WTC11 (cell line): ENCODE measurements around the gene CDK16. TPM values are rescaled to one million over a fixed set of nuclear protein-coding genes. Genes with fewer than 3 reads are reported as not detected.

Source experiments
- ATAC-seq: fragments of 200-7000 bp; cut with Tn5 transposase; 2 replicates; pipeline ENCODE4 v1.10.0; 2021; ENCODE audit warnings: mild to moderate bottlenecking, moderate library complexity
- CTCF ChIA-PET: fragments of 300-600 bp; sonication (Branson Sonifier 250); formaldehyde crosslinking; loops from one replicate; lab custom pipeline; 2021; ENCODE audit warnings: antibody characterized with exemption; lab: Charles Lee
- POLR2A ChIA-PET: fragments of 350-600 bp; sonication (Branson Sonifier 250); formaldehyde crosslinking; loops from one replicate; lab custom pipeline; 2021; ENCODE audit warnings: antibody characterized with exemption; lab: Charles Lee
- DNase-seq: peaks from one replicate; pipeline ENCODE4 v3.0.0; 2021; ENCODE audit warnings: low spot score
- H3K27ac Mint-ChIP-seq: 2 replicates; pipeline ENCODE4 v1.8.0; 2021; ENCODE audit warnings: mixed read lengths
- H3K27me3 Mint-ChIP-seq: 2 replicates; pipeline ENCODE4 v1.8.0; 2021; ENCODE audit warnings: low read depth, mild to moderate bottlenecking, moderate library complexity, mixed read lengths
- H3K36me3 Mint-ChIP-seq: 2 replicates; pipeline ENCODE4 v1.8.0; 2021; ENCODE audit warnings: mixed read lengths
- H3K4me1 Mint-ChIP-seq: 2 replicates; pipeline ENCODE4 v1.8.0; 2022; ENCODE audit warnings: mixed read lengths
- H3K4me3 Mint-ChIP-seq: 2 replicates; pipeline ENCODE4 v1.8.0; 2021; ENCODE audit warnings: mild to moderate bottlenecking, moderate library complexity, mixed read lengths
- H3K9me3 Mint-ChIP-seq: 2 replicates; pipeline ENCODE4 v1.8.0; 2021; ENCODE audit warnings: mixed read lengths
- ATF6 ChIP-seq: sonication (generic); formaldehyde crosslinking; IDR thresholded peaks from 2 replicates; pipeline ENCODE4 v1.8.1; 2023; ENCODE audit warnings: mild to moderate bottlenecking, missing genetic modification reagents
- CBFB ChIP-seq: sonication (generic); formaldehyde crosslinking; IDR thresholded peaks from 2 replicates; pipeline ENCODE4 v1.8.1; 2022; ENCODE audit warnings: mild to moderate bottlenecking, low read depth, missing genetic modification reagents
- CREM ChIP-seq: sonication (generic); formaldehyde crosslinking; IDR thresholded peaks from 2 replicates; pipeline ENCODE4 v1.8.1; 2022; ENCODE audit warnings: mild to moderate bottlenecking, missing genetic modification reagents, moderate library complexity
- FOXJ3 ChIP-seq: sonication (generic); formaldehyde crosslinking; IDR thresholded peaks from 2 replicates; pipeline ENCODE4 v1.9.0; 2021; ENCODE audit warnings: missing genetic modification reagents, mild to moderate bottlenecking, borderline replicate concordance
- HMGXB4 ChIP-seq: sonication (generic); formaldehyde crosslinking; IDR thresholded peaks from 2 replicates; pipeline ENCODE4 v1.8.1; 2023; ENCODE audit warnings: mild to moderate bottlenecking, moderate library complexity, missing genetic modification reagents
- MXD4 ChIP-seq: fragments of 250-450 bp; sonication (Bioruptor Pico); IDR thresholded peaks from 2 replicates; pipeline ENCODE4 v1.8.0; 2021; ENCODE audit warnings: mild to moderate bottlenecking, moderate library complexity, borderline replicate concordance
- NFYB ChIP-seq: sonication (generic); formaldehyde crosslinking; conservative IDR thresholded peaks from 2 replicates; pipeline ENCODE4 v1.8.0; 2022; ENCODE audit warnings: low read depth, missing genetic modification reagents
- OVOL2 ChIP-seq: fragments of 250-450 bp; sonication (Bioruptor Pico); IDR thresholded peaks from 2 replicates; pipeline ENCODE4 v1.9.0; 2021; ENCODE audit warnings: mild to moderate bottlenecking, borderline replicate concordance
- RELA ChIP-seq: sonication (generic); formaldehyde crosslinking; IDR thresholded peaks from 2 replicates; pipeline ENCODE4 v1.8.1; 2022; ENCODE audit warnings: missing genetic modification reagents, mild to moderate bottlenecking, borderline replicate concordance
- SOX15 ChIP-seq: fragments of 250-450 bp; sonication (Bioruptor Pico); IDR thresholded peaks from 2 replicates; pipeline ENCODE4 v1.9.0; 2021; ENCODE audit warnings: mild to moderate bottlenecking
- SP1 ChIP-seq: sonication (generic); formaldehyde crosslinking; conservative IDR thresholded peaks from 2 replicates; pipeline ENCODE4 v1.8.1; 2022; ENCODE audit warnings: missing genetic modification reagents
- TCF7 ChIP-seq: sonication (generic); formaldehyde crosslinking; IDR thresholded peaks from 2 replicates; pipeline ENCODE4 v1.8.0; 2022; ENCODE audit warnings: mild to moderate bottlenecking, low read depth, missing genetic modification reagents, moderate library complexity
- ZNF138 ChIP-seq: sonication (generic); formaldehyde crosslinking; conservative IDR thresholded peaks from 2 replicates; pipeline ENCODE4 v1.8.1; 2022; ENCODE audit warnings: mild to moderate bottlenecking, moderate library complexity, missing genetic modification reagents
- ZNF396 ChIP-seq: fragments of 250-450 bp; sonication (Bioruptor Pico); IDR thresholded peaks from 2 replicates; pipeline ENCODE4 v1.8.0; 2021; ENCODE audit warnings: mild to moderate bottlenecking, moderate library complexity, borderline replicate concordance
- total RNA-seq: library from RNA; stranded (reverse); gene quantifications from 3 replicates; pipeline ENCODE4 v1.2.3, GENCODE V29; 2021
- TF ChIP-seq, protein P1 (sequence below): sonication (generic); formaldehyde crosslinking; IDR thresholded peaks from 2 replicates; pipeline ENCODE4 v1.8.1; 2023; ENCODE audit warnings: mild to moderate bottlenecking, missing genetic modification reagents, moderate library complexity
- TF ChIP-seq, protein P2 (sequence below): sonication (generic); formaldehyde crosslinking; IDR thresholded peaks from 2 replicates; pipeline ENCODE4 v1.8.1; 2022; ENCODE audit warnings: low read depth, missing genetic modification reagents, borderline replicate concordance

Gene CDK16
- total RNA-seq, 1 experiment from 2014 or later, result 130 TPM

DNA sequence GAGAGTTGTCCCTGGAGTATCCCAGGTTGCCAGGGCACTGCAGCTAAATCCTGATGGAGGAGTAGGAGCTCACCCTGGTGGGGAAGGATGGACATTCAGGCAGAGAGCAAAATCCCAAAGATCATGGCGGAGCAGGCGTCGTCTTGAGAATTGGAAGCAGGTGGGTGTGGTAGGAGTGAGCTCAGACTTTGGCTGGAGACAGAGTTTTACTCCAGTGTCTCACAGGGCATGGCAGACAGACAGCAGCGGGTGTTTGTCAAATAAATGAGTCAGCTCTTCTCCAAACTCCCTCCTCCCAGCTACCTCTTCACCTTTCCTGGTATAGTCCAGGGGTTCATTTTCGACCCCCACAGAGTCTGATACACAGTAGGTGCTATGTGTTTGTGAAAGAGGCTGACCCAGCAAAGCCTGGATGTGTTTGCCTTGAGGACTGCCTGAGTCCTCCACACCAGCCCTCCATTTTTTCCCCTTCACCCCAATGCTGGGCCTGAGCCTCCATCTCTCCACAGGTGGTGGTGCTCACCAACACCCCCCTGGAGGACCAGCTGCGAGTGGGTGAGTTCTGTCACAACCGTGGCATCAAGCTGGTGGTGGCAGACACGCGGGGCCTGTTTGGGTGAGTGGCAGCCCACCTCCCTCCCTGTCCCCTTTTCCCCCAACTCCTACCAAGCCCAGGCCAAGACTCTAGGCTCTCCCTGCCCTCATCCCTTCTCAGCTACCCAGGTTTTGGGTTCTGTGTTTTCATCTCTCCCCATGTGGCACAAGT is 17.9 kb upstream of the CDK16 start:
- DNase-seq (no peak), ATAC-seq (no peak)
- no peak overlapping the region for H3K27ac Mint-ChIP-seq
- no peak overlapping the region for H3K4me3 Mint-ChIP-seq
- no peak for TF ChIP-seq RELA
- no peak for TF ChIP-seq SP1 (CRISPR knock-in tag)
- no peak for TF ChIP-seq ZNF138 (CRISPR knock-in tag)
- no peak for TF ChIP-seq TCF7 (CRISPR knock-in tag)
- TF ChIP-seq ZNF396 (CRISPR knock-in tag), result no peak
- H3K9me3 Mint-ChIP-seq, result no peaks in the 10 kb centered on the region
- H3K4me1 Mint-ChIP-seq, result peaks cover 34% of the 10 kb centered on the region
- H3K36me3 Mint-ChIP-seq, result peaks cover 66% of the 10 kb centered on the region
- H3K27me3 Mint-ChIP-seq, result no peaks in the 10 kb centered on the region
- ChIA-PET POLR2A (interaction anchor here (0.9 to 1.4 kb wide), 2 partner anchors 9 to 17 kb away, joined by 4 read pairs; no protein-coding TSS in a partner anchor), CTCF (interaction anchor here (0.8 kb wide), 1 partner anchor 17 kb away, joined by 3 read pairs; no protein-coding TSS in a partner anchor)

GRCh38 chrX:47201345-47201944 is 17.0 kb upstream of the CDK16 start:
- Mint-ChIP-seq H3K36me3 (peaks cover 66% of the 10 kb centered on the region), H3K27me3 (no peaks in the 10 kb centered on the region), H3K27ac (no peak overlapping the region), H3K4me1 (peaks cover 25% of the 10 kb centered on the region)
- ATAC-seq (no peak), DNase-seq (no peak)
- TF ChIP-seq, protein P1, sequence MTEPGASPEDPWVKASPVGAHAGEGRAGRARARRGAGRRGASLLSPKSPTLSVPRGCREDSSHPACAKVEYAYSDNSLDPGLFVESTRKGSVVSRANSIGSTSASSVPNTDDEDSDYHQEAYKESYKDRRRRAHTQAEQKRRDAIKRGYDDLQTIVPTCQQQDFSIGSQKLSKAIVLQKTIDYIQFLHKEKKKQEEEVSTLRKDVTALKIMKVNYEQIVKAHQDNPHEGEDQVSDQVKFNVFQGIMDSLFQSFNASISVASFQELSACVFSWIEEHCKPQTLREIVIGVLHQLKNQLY, result no peak
- TF ChIP-seq OVOL2 (CRISPR knock-in tag) (no peak), CREM (CRISPR knock-in tag) (no peak)
- TF ChIP-seq, all 79 proteins: peak for 0
- CTCF ChIA-PET, result no interaction called here
- no peaks in the 10 kb centered on the region for H3K9me3 Mint-ChIP-seq
- no peak overlapping the region for H3K4me3 Mint-ChIP-seq
- POLR2A ChIA-PET, result no interaction called here

- Mint-ChIP-seq H3K36me3 (peaks cover 75% of the 10 kb centered on the region), H3K27ac (no peak overlapping the region), H3K4me3 (no peak overlapping the region), H3K27me3 (no peaks in the 10 kb centered on the region), H3K4me1 (peaks cover 17% of the 10 kb centered on the region)
- POLR2A ChIA-PET, result no interaction called here
- ATAC-seq, result no peak
- DNase-seq, result no peak
- CTCF ChIA-PET, result no interaction called here
- TF ChIP-seq MXD4 (CRISPR knock-in tag) (no peak), ATF6 (CRISPR knock-in tag) (no peak), HMGXB4 (CRISPR knock-in tag) (no peak), SP1 (CRISPR knock-in tag) (no peak), FOXJ3 (no peak), CBFB (CRISPR knock-in tag) (no peak), ZNF396 (CRISPR knock-in tag) (no peak), NFYB (CRISPR knock-in tag) (no peak), SOX15 (CRISPR knock-in tag) (no peak)
- TF ChIP-seq, protein P2, sequence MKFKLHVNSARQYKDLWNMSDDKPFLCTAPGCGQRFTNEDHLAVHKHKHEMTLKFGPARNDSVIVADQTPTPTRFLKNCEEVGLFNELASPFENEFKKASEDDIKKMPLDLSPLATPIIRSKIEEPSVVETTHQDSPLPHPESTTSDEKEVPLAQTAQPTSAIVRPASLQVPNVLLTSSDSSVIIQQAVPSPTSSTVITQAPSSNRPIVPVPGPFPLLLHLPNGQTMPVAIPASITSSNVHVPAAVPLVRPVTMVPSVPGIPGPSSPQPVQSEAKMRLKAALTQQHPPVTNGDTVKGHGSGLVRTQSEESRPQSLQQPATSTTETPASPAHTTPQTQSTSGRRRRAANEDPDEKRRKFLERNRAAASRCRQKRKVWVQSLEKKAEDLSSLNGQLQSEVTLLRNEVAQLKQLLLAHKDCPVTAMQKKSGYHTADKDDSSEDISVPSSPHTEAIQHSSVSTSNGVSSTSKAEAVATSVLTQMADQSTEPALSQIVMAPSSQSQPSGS (CRISPR knock-in tag), result no peak
- TF ChIP-seq, all 79 proteins: peak for 0
- H3K9me3 Mint-ChIP-seq, result no peaks in the 10 kb centered on the region
These were observed 16.2 kb upstream of the CDK16 start for GRCh38 chrX:47202316-47202715.
